ENCODE data around the gene UNC5C. TPM values are rescaled to one million over a fixed set of nuclear protein-coding genes. Genes with fewer than 3 reads are reported as not detected.

The UNC5C gene
- total and polyA plus RNA-seq, 2 of the 8 experiments (the other 6 are each of a cell fraction or from before 2014, with no cell fraction given) = 0.30 to 1.3 TPM

DNA sequence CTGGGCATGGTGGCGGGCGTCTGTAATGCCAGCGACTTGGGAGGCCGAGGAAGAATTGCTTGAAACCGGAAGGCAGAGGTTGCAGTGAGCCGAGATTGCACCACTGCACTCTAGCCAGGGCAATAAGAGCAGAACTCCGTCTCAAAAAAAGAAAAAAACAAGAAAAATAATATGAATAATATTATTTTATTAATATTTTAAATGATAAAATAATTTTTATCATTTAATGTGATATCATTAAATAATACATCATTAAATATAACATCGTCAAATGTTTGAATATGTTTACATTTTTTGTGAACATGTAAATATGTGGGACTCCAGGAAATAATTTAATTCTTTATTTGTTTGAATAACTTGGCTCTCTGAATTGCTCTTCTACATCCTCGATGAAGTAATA lies 15.5 kb downstream of the UNC5C start:
- no peak overlapping the region for H3K18ac ChIP-seq (ENCODE audit: extremely low read depth, low read length)
- no peak overlapping the region for H4K91ac ChIP-seq (replicated peaks; ENCODE audit: insufficient read length, low read length)
- H3K79me1 ChIP-seq (ENCODE audit: low read depth, low read length) = no peaks in the 10 kb centered on the region
- no peaks in the 10 kb centered on the region for H4K20me1 ChIP-seq (replicated peaks in 1 of 2; ENCODE audit: control insufficient read depth in 1 of 2, insufficient read depth in 2 of 2, low read length in 2 of 2)
- no peaks in the 10 kb centered on the region for H3K4me1 ChIP-seq (replicated peaks in 1 of 4; ENCODE audit: control insufficient read depth in 3 of 4, insufficient read depth in 4 of 4, low read length in 3 of 4)
- H3K27ac ChIP-seq (ENCODE audit: low read depth, low read length) = no peak overlapping the region
- H3K9ac ChIP-seq (replicated peaks in 1 of 4; ENCODE audit: extremely low read depth in 1 of 4, low read depth in 3 of 4, low read length in 3 of 4) = no peak overlapping the region
- no peak overlapping the region for H4K5ac ChIP-seq (ENCODE audit: insufficient read length, low read depth, low read length)
- WGBS, 2 experiments (ENCODE audit: extremely low coverage in 1 of 2, insufficient coverage in 1 of 2, insufficient read length in 1 of 2, insufficient replicate concordance in 2 of 2, low coverage in 1 of 2, low lambda C conversion rate in 2 of 2, missing lambda C conversion rate in 1 of 2) = 98% methylated on average over 9 of the region's 9 CpGs; no CpG with 5 or more reads in 1 of the 2 experiments
- no peak overlapping the region for H2BK5ac ChIP-seq (ENCODE audit: low read depth, low read length)
- H3K4me2 ChIP-seq (ENCODE audit: insufficient read depth in 1 of 2, low read depth in 2 of 2, low read length in 2 of 2) = no peak overlapping the region
- FAIRE-seq (no peak), DNase-seq (ENCODE audit: low read depth in 1 of 2, low spot score in 2 of 2) (no peak)
- H2BK20ac ChIP-seq (ENCODE audit: low read length) = no peak overlapping the region
- no peak overlapping the region for H2BK15ac ChIP-seq (ENCODE audit: low read length)
- H2AK5ac ChIP-seq (ENCODE audit: low read depth, low read length) = no peak overlapping the region
- H2BK120ac ChIP-seq (replicated peaks; ENCODE audit: low read depth, low read length) = no peak overlapping the region
- no peak overlapping the region for H3K4ac ChIP-seq (replicated peaks; ENCODE audit: insufficient read length, low read depth, low read length)
- no peak overlapping the region for H2BK12ac ChIP-seq (ENCODE audit: low read depth, low read length)
- H4K8ac ChIP-seq (ENCODE audit: extremely low read depth, insufficient read depth, low read length) = no peak overlapping the region
- no peak overlapping the region for H3K56ac ChIP-seq (replicated peaks; ENCODE audit: insufficient read length, low read depth, low read length)
- H3K4me3 ChIP-seq (ENCODE audit: extremely low read depth in 1 of 4, insufficient read depth in 2 of 4, low read depth in 3 of 4, low read length in 4 of 4) = no peak overlapping the region
- H2AFZ ChIP-seq (ENCODE audit: low read length) = no peak overlapping the region
- H3K23me2 ChIP-seq (ENCODE audit: low read depth, low read length) = no peaks in the 10 kb centered on the region
- no peaks in the 10 kb centered on the region for H3K9me3 ChIP-seq (ENCODE audit: insufficient read depth in 2 of 2, low read depth in 1 of 2, low read length in 1 of 2)
- H3K14ac ChIP-seq (ENCODE audit: insufficient read length) = no peak overlapping the region
- H3K27me3 ChIP-seq (replicated peaks in 1 of 4; ENCODE audit: control insufficient read depth in 3 of 4, extremely low read depth in 1 of 4, insufficient read depth in 3 of 4, low read length in 3 of 4) = no peaks in the 10 kb centered on the region
- H3K23ac ChIP-seq (ENCODE audit: insufficient read length) = no peak overlapping the region
- CTCF ChIA-PET (ENCODE audit: partially characterized antibody) = no interaction called here
- H3K79me2 ChIP-seq (ENCODE audit: control insufficient read depth in 1 of 2, insufficient read depth in 2 of 2, low read length in 2 of 2) = no peaks in the 10 kb centered on the region
- POLR2A ChIA-PET (ENCODE audit: partially characterized antibody) = no interaction called here
- H3K36me3 ChIP-seq (ENCODE audit: control insufficient read depth in 2 of 4, insufficient read depth in 4 of 4, low read length in 3 of 4) = no peaks in the 10 kb centered on the region
- TF ChIP-seq SP2 (IDR thresholded peaks at IDR 0.05; ENCODE audit: low read length) = no peak
- no peak for TF ChIP-seq CEBPB (IDR thresholded peaks at IDR 0.05; ENCODE audit: low read depth, low read length)
- TF ChIP-seq MAFK (IDR thresholded peaks at IDR 0.05; ENCODE audit: low read depth, low read length) = no peak
- TF ChIP-seq SP1 (IDR thresholded peaks at IDR 0.05; ENCODE audit: low read depth, low read length) = no peak
- no peak for TF ChIP-seq ZNF274 (IDR thresholded peaks at IDR 0.05; ENCODE audit: borderline replicate concordance, extremely low read depth, low read length)
- no peak for TF ChIP-seq NRF1 (IDR thresholded peaks at IDR 0.05; ENCODE audit: low read depth, low read length)
- no peak for TF ChIP-seq SIN3A (conservative IDR thresholded peaks at IDR 0.05 in 1 of 2, IDR thresholded peaks at IDR 0.05 in 1 of 2; ENCODE audit: low read depth in 1 of 2, low read length in 2 of 2)
- no peak for TF ChIP-seq EP300 (IDR thresholded peaks at IDR 0.05; ENCODE audit: borderline replicate concordance in 1 of 2, low read depth in 2 of 2, low read length in 2 of 2)
- TF ChIP-seq POU5F1 (IDR thresholded peaks at IDR 0.05; ENCODE audit: low read depth, low read length) = no peak
- no peak for TF ChIP-seq HDAC6 (IDR thresholded peaks at IDR 0.05; ENCODE audit: low read depth, low read length)
- no peak for TF ChIP-seq BCL11A (IDR thresholded peaks at IDR 0.05; ENCODE audit: low read depth in 2 of 2, low read length in 2 of 2)
- TF ChIP-seq TAF7 (optimal IDR thresholded peaks at IDR 0.05; ENCODE audit: borderline replicate concordance, low read depth, low read length) = no peak
- no peak for TF ChIP-seq CHD2 (IDR thresholded peaks at IDR 0.05; ENCODE audit: low read length)
- no peak for TF ChIP-seq KDM4A (IDR thresholded peaks at IDR 0.05; ENCODE audit: low read depth, low read length, severe bottlenecking)
- TF ChIP-seq FOSL1 (IDR thresholded peaks at IDR 0.05; ENCODE audit: insufficient read depth, low read depth, low read length) = no peak
- no peak for TF ChIP-seq POLR2A (IDR thresholded peaks at IDR 0.05; ENCODE audit: control extremely low read depth in 1 of 2, low read depth in 2 of 2, low read length in 2 of 2)
